K562 (cell line): ENCODE data around the gene PRKCQ. TPM values are rescaled to one million over a fixed set of nuclear protein-coding genes. Genes with fewer than 3 reads are reported as not detected.

Experiments
- ATAC-seq: fragments of 200-7000 bp; cut with Tn5 transposase; 3 replicates; pipeline ENCODE4 v1.9.1; 2020; ENCODE audit warnings: moderate library complexity
- BruUV-seq: library from RNA; stranded (reverse); fragments of 400-500 nt; replicated peaks from 2 replicates; lab custom pipeline; 2021; lab: Mats Ljungman, UMichigan
- CTCF ChIA-PET: fragments of 300-600 bp; formaldehyde crosslinking; extraction: SDS; loops from one replicate; lab custom pipeline; 2021; ENCODE audit warnings: low intra/inter-chr PET ratio; lab: Yijun Ruan, JAX
- POLR2A ChIA-PET: fragments of 300-600, 350-650 bp; sonication (Branson Sonifier 250); formaldehyde crosslinking; extraction: SDS; loops from one replicate; lab custom pipeline; 2021; ENCODE audit warnings: antibody characterized with exemption, inconsistent platforms; lab: Yijun Ruan, JAX
- DNase-seq, 4 experiments: peaks; one replicate each; pipeline versions ENCODE4 v3.0.0 to v3.0.0-alpha.2; 2011 to 2018; ENCODE audit warnings: low spot score in 3 of 4, mixed read lengths in 3 of 4; ENCODE audit errors: extremely low read depth in 1 of 4
- FAIRE-seq: peaks from 2 replicates; lab custom pipeline; 2011; peaks lifted over from hg19 to GRCh38; lab: Jason Lieb, UNC
- H2AFZ ChIP-seq: 2 replicates; pipeline ENCODE4 v1.6.0; 2011; ENCODE audit warnings: low read depth, low read length, control low read depth, inconsistent platforms
- H3K27ac ChIP-seq: fragments of 200-600 bp; 3 replicates; pipeline ENCODE4 v1.8.0; 2011; ENCODE audit warnings: low read depth, mild to moderate bottlenecking, control low read depth, inconsistent platforms, low read length, moderate library complexity, mixed read lengths; ENCODE audit errors: extremely low read depth
- H3K27me3 ChIP-seq, 2 experiments: fragments of 300-600 bp in 1 of 2; 2 replicates in 1 of 2; 3 replicates in 1 of 2; pipeline versions ENCODE4 v1.6.0 to v1.8.0; 2011; ENCODE audit warnings: inconsistent platforms in 2 of 2, low read length in 2 of 2, mild to moderate bottlenecking in 1 of 2, mixed read lengths in 1 of 2, moderate library complexity in 1 of 2; ENCODE audit not compliant: control insufficient read depth in 2 of 2, insufficient read depth in 2 of 2
- H3K36me3 ChIP-seq: fragments of 300-600 bp; 3 replicates; pipeline ENCODE4 v1.8.0; 2011; ENCODE audit warnings: mild to moderate bottlenecking, low read length, inconsistent platforms; ENCODE audit not compliant: control insufficient read depth, insufficient read depth
- H3K4me1 ChIP-seq, 2 experiments: fragments of 200-600 bp in 1 of 2; replicated peaks in 1 of 2; 2 replicates in 1 of 2; 3 replicates in 1 of 2; pipeline versions ENCODE4 v1.5.1 to v1.8.0; 2011; ENCODE audit warnings: inconsistent platforms in 2 of 2, low read length in 2 of 2, mild to moderate bottlenecking in 1 of 2, mixed read lengths in 1 of 2, moderate library complexity in 1 of 2; ENCODE audit not compliant: control insufficient read depth in 2 of 2, insufficient read depth in 2 of 2
- H3K4me2 ChIP-seq: 2 replicates; pipeline ENCODE4 v1.6.1; 2011; ENCODE audit warnings: low read length, control low read depth, inconsistent platforms, mixed read lengths; ENCODE audit not compliant: insufficient read depth
- H3K4me3 ChIP-seq: fragments of 200-600 bp; sonication (generic), shearing (Covaris generic); 2 replicates; pipeline ENCODE4 v1.5.1; 2016; ENCODE audit warnings: control low read depth, inconsistent platforms
- H3K79me2 ChIP-seq: fragments of 200-600 bp; 3 replicates; pipeline ENCODE4 v1.8.0; 2011; ENCODE audit warnings: low read length, inconsistent platforms; ENCODE audit not compliant: control insufficient read depth, insufficient read depth
- H3K9ac ChIP-seq, 2 experiments: 2 replicates each; pipeline versions ENCODE4 v1.6.0 to v1.6.1; 2011; ENCODE audit warnings: low read depth in 2 of 2, low read length in 2 of 2, control low read depth in 1 of 2, inconsistent platforms in 1 of 2, mild to moderate bottlenecking in 1 of 2, mixed read lengths in 1 of 2; ENCODE audit not compliant: insufficient read depth in 1 of 2
- H3K9me1 ChIP-seq: one replicate; pipeline ENCODE4 v1.6.0; 2011; ENCODE audit warnings: inconsistent platforms, mild to moderate bottlenecking, low read length, moderate library complexity; ENCODE audit not compliant: control insufficient read depth, insufficient read depth
- H3K9me3 ChIP-seq: replicated peaks from 2 replicates; pipeline ENCODE4 v1.5.1; 2011; ENCODE audit warnings: low read depth, low read length, inconsistent platforms; ENCODE audit not compliant: control insufficient read depth, insufficient read depth
- H4K20me1 ChIP-seq: replicated peaks from 2 replicates; pipeline ENCODE4 v1.6.1; 2011; ENCODE audit warnings: low read length, inconsistent platforms, mixed read lengths; ENCODE audit not compliant: control insufficient read depth, insufficient read depth
- CBFA2T3 ChIP-seq: fragments of 450-650 bp; IDR thresholded peaks from 2 replicates; pipeline ENCODE4 v1.6.1; 2017
- HDAC8 ChIP-seq: fragments of 450-650 bp; IDR thresholded peaks from 2 replicates; pipeline ENCODE4 v1.6.1; 2016; ENCODE audit warnings: mild to moderate bottlenecking, missing genetic modification characterization, moderate library complexity, missing compliant biosample characterization
- MCM3 ChIP-seq: fragments of 450-650 bp; IDR thresholded peaks from 2 replicates; pipeline ENCODE4 v1.6.1; 2016
- NCOA4 ChIP-seq: fragments of 450-650 bp; IDR thresholded peaks from 2 replicates; pipeline ENCODE4 v1.6.1; 2018; ENCODE audit warnings: mild to moderate bottlenecking; ENCODE audit not compliant: partially characterized antibody
- ZBTB7A ChIP-seq: IDR thresholded peaks from 2 replicates; pipeline ENCODE4 v1.6.1; 2011; ENCODE audit warnings: low read depth, mild to moderate bottlenecking, low read length, moderate library complexity, borderline replicate concordance; ENCODE audit not compliant: control insufficient read depth
- ZNF77 ChIP-seq: fragments of 250-450 bp; sonication (Bioruptor Pico); IDR thresholded peaks from 2 replicates; pipeline ENCODE4 v1.5.0; 2020
- WGBS: fragments of 100-300 bp; shearing (Covaris generic); methylation state at CpG from one replicate; pipeline ENCODE4 v1.1.6; 2016; ENCODE audit warnings: low coverage, mixed read lengths; ENCODE audit not compliant: insufficient coverage; ENCODE audit errors: missing lambda C conversion rate; 5-methylcytosine and 5-hydroxymethylcytosine counted together
- in situ Hi-C: fragments of 300-500 bp; cut with MboI; formaldehyde crosslinking; loops from 4 replicates; pipeline ENCODE4 v1.15.0; 2018; ENCODE audit warnings: inconsistent platforms, mixed read lengths
- intact Hi-C: fragments of 100-400 bp; cut with micrococcal nuclease; formaldehyde crosslinking; loops from 2 replicates; pipeline ENCODE4 v1.14.2; 2022
- polyA plus RNA-seq, 8 experiments: library from polyadenylated mRNA; depleted of rRNA in 4 of 8; stranded (reverse) in 5 of 8; unstranded in 3 of 8; fragments of >200 nt; fragmentation: Nextera tagmentation in 2 of 8; fragmentation: Illumina TruSeq in 1 of 8; extraction: Ambion mirVana in 2 of 8; extraction: Trizol in 1 of 8; gene quantifications; 2 replicates each; pipeline versions ENCODE4 v1.2.1 to v1.2.3, GENCODE V29; 2011 to 2014; ENCODE audit warnings: inconsistent platforms in 1 of 8, missing spikeins in 1 of 8
- total RNA-seq, 7 experiments: library from RNA; depleted of rRNA in 6 of 7; stranded (reverse); fragments of >200 nt in 6 of 7; fragmentation: Illumina TruSeq in 2 of 7; extraction: Trizol in 2 of 7; gene quantifications; 2 replicates each; pipeline versions ENCODE4 v1.2.1 to v1.2.3, GENCODE V29; 2011 to 2021; ENCODE audit warnings: low replicate concordance in 1 of 7

The PRKCQ gene
- total and polyA plus RNA-seq, 9 of the 15 experiments (the other 6 are each of a cell fraction or from before 2014, with no cell fraction given), result 4.4 to 23.3 (median 14.6) TPM

GRCh38 chr10:6395606-6396005 lies 184.5 kb downstream of the PRKCQ start (continued):
- no peak for TF ChIP-seq NCOA4

GRCh38 chr10:6394084-6394483 lies 186.0 kb downstream of the PRKCQ start:
- Histone ChIP-seq H3K36me3 (no peaks in the 10 kb centered on the region), H3K27me3 (peaks cover 8 to 9% of the 10 kb centered on the region in 2 experiments), H3K4me1 (peaks cover 0 to 5% of the 10 kb centered on the region in 2 experiments; a peak in 2 of 5 replicates), H2AFZ (0 out of 2 replicates have a peak overlapping the region, but pooled peaks have one; percentile 28), H3K9me1 (no peaks in the 10 kb centered on the region), H3K4me2 (no peak overlapping the region), H3K9me3 (no peaks in the 10 kb centered on the region; the same call in 1 of the 2 replicates), H3K9ac (no peak overlapping the region), H3K79me2 (no peaks in the 10 kb centered on the region), H4K20me1 (no peaks in the 10 kb centered on the region)
- POLR2A ChIA-PET, result interaction anchor here (1.2 kb wide), 1 partner anchor 11 kb away, joined by 4 read pairs; no protein-coding TSS in a partner anchor
- no TSS peak for BruUV-seq
- ATAC-seq (peak; percentile 47; the same call in 1 of the 3 replicates), DNase-seq (no peak), FAIRE-seq (no peak)
- CTCF ChIA-PET, result interaction anchor here (0.6 kb wide), 1 partner anchor 477 kb away, joined by 3 read pairs; no protein-coding TSS in a partner anchor
- in situ Hi-C loops, result loop anchor here (5.0 to 25.0 kb wide), 3 partner anchors 192 to 457 kb away; partner anchors contain the start of gene PFKFB3
- 1% methylated on average over 5 of the region's 5 CpGs for WGBS
- TF ChIP-seq CBFA2T3 (peak; percentile 37; the same call in 1 of the 2 replicates), ZBTB7A (no peak), ZNF77 (CRISPR knock-in tag) (no peak), MCM3 (no peak), HDAC8 (tag) (no peak)
- TF ChIP-seq, all 486 proteins: peak for 1
- intact Hi-C loops, result no loop called here
- no peak overlapping the region for H3K4me3 ChIP-seq
- H3K27ac ChIP-seq, result no peak overlapping the region
